Epithelial cell of proximal tubule (primary cell): Measurements from ENCODE around the gene IL19. TPM values are rescaled to one million over a fixed set of nuclear protein-coding genes. Genes with fewer than 3 reads are reported as not detected.

Experiments
- DNase-seq: peaks from one replicate; pipeline ENCODE4 v3.0.0-alpha.2; 2011; ENCODE audit warnings: low read depth
- H3K4me3 ChIP-seq: 2 replicates; pipeline ENCODE4 v1.5.1; 2011; ENCODE audit warnings: low read depth, mild to moderate bottlenecking, low read length
- CTCF ChIP-seq: conservative IDR thresholded peaks from 2 replicates; pipeline ENCODE4 v1.5.1; 2012; ENCODE audit warnings: low read depth, mild to moderate bottlenecking, low read length
- total RNA-seq: library from RNA; depleted of rRNA; stranded (reverse); fragments of >200 nt; gene quantifications from 2 replicates; pipeline ENCODE4 v1.2.3, GENCODE V29; 2015

IL19 gene
- total RNA-seq, 1 donor from 2014 or later: not detected

DNA sequence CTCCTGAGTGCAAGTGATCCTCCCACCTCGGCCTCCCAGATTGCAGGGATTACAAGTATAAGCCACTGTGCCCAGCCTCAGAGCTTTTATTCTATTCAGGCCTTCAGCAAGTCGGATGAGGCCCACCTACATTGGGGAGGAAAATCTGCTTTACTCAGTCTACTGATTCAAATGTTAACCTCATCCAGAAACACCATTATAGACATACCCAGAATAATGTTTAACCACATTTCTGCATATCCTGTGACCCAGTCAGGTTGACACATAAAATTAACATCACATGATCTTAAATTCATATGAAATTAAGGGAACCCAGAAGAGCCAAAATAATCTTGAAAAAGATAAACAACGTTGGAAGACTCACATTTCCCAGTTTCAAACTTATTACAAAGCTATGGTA is 109.7 kb downstream of the IL19 start:
- no peak overlapping the region for H3K4me3 ChIP-seq
- TF ChIP-seq CTCF: no peak
- DNase-seq: no peak

DNA sequence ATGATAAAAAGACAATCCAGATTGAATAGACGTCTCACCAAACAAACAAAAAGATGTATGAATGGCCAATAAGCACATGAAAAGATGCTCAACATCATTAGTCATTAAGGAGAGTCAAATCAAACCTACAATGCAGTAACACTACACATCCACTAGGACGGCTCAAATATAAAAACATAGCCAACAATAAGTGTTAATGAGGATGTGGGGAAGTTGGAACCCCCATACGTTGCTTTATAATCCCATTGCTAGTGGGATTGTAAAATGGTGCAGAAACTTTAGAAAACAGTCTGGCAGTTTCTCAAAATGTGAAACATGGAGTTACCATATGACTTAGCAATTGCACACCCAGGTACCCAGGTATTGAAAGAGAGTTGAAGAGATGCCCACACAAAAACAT is 112.0 kb downstream of the IL19 start:
- DNase-seq: no peak
- no peak overlapping the region for H3K4me3 ChIP-seq
- TF ChIP-seq CTCF: peak; percentile 25

GRCh38 chr1:206883160-206883559 is 112.6 kb downstream of the IL19 start:
- TF ChIP-seq CTCF: no peak
- no peak for DNase-seq
- H3K4me3 ChIP-seq: no peak overlapping the region

GRCh38 chr1:206883876-206884275 is 113.3 kb downstream of the IL19 start:
- H3K4me3 ChIP-seq: no peak overlapping the region
- TF ChIP-seq CTCF: no peak
- no peak for DNase-seq

- no peak for DNase-seq
- TF ChIP-seq CTCF: no peak
- H3K4me3 ChIP-seq: no peak overlapping the region
Measured at GRCh38 chr1:206885341-206886060, 114.9 kb downstream of the IL19 start.

GRCh38 chr1:206886831-206887230 is 116.3 kb downstream of the IL19 start:
- no peak for TF ChIP-seq CTCF

DNA sequence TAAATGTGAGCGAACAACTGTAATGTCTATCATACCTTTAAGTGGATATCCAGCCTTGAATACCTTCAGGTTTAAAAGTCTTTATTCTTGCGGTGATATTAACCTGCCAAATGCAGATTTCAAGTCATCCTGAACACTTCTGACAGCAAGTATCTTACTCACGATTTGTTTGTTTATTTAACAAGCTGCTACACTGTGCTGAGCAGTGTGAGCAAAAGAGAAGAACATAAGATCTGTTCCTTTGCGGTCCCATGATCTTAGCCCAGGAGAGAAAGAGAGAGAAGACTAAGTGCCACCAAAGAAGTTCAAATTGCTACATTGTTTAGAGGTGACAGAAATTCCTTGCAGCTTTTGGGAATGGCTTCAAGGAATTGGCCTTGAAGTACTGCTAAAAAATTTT is 117.1 kb downstream of the IL19 start:
- H3K4me3 ChIP-seq: no peak overlapping the region
- no peak for TF ChIP-seq CTCF
- no peak for DNase-seq

More at GRCh38 chr1:206886831-206887230, 116.3 kb downstream of the IL19 start:
- no peak for DNase-seq
- no peak overlapping the region for H3K4me3 ChIP-seq
